Tibial nerve (tissue), 4 donors: ENCODE data around the gene TAF9B. TPM values are rescaled to one million over a fixed set of nuclear protein-coding genes. Genes with fewer than 3 reads are reported as not detected.

Source experiments
- DNase-seq, 2 donors: peaks; one replicate each; pipeline ENCODE4 v3.0.0-alpha.2; 2019; ENCODE audit warnings: low spot score in 2 of 2
- H3K27ac ChIP-seq, 4 donors: fragments of 200-600 bp; sonication (generic) in 3 of 4; one replicate each; pipeline ENCODE4 v1.5.1; 2017 to 2019; ENCODE audit warnings: mild to moderate bottlenecking in 1 of 4
- H3K27me3 ChIP-seq, 2 donors: fragments of 200-600 bp; sonication (generic) in 1 of 2; one replicate each; pipeline versions ENCODE4 v1.5.1 to v1.6.0; 2017 to 2019
- H3K36me3 ChIP-seq, 3 donors: fragments of 200-600 bp; sonication (generic); one replicate each; pipeline ENCODE4 v1.5.1; 2018 to 2019
- H3K4me1 ChIP-seq, 4 donors: fragments of 200-600 bp; sonication (generic) in 3 of 4; one replicate each; pipeline ENCODE4 v1.5.1; 2017 to 2019
- H3K4me3 ChIP-seq, 4 donors: fragments of 200-600 bp; sonication (generic) in 3 of 4; one replicate each; pipeline ENCODE4 v1.5.1; 2017 to 2019; ENCODE audit warnings: mild to moderate bottlenecking in 1 of 4, moderate library complexity in 1 of 4
- H3K9me3 ChIP-seq, 4 donors: fragments of 200-600 bp; sonication (generic) in 3 of 4; one replicate each; pipeline ENCODE4 v1.5.1; 2017 to 2019
- EP300 ChIP-seq, 2 donors: sonication (generic); formaldehyde crosslinking; IDR thresholded peaks; one replicate each; pipeline ENCODE4 v1.6.1; 2017; ENCODE audit warnings: antibody characterized with exemption in 2 of 2, mild to moderate bottlenecking in 1 of 2
- POLR2A ChIP-seq, 2 donors: fragments of 450-650 bp; IDR thresholded peaks; one replicate each; pipeline ENCODE4 v1.6.1; 2017; ENCODE audit warnings: antibody characterized with exemption in 2 of 2, mild to moderate bottlenecking in 2 of 2, moderate library complexity in 2 of 2
- WGBS, 2 donors: methylation state at CpG; one replicate each; pipeline ENCODE4 v1.1.5; 2018; 5-methylcytosine and 5-hydroxymethylcytosine counted together
- total RNA-seq, 4 donors: library from RNA; depleted of rRNA; stranded (reverse); fragments of >200 nt; gene quantifications; one replicate each; pipeline ENCODE4 v1.1.0, GENCODE V29; 2016
- TF ChIP-seq, protein P1 (sequence below), 5 experiments: fragments of 200-600 bp in 3 of 5; fragments of 450-650 bp in 2 of 5; sonication (generic) in 3 of 5; IDR thresholded peaks; one replicate each; pipeline ENCODE4 v1.5.1; 2016 to 2019; ENCODE audit warnings: antibody characterized with exemption in 5 of 5, mild to moderate bottlenecking in 3 of 5, moderate library complexity in 2 of 5

Gene TAF9B
- total RNA-seq, 4 donors from 2014 or later: 15.3 to 27.8 (median 19.4) TPM

DNA sequence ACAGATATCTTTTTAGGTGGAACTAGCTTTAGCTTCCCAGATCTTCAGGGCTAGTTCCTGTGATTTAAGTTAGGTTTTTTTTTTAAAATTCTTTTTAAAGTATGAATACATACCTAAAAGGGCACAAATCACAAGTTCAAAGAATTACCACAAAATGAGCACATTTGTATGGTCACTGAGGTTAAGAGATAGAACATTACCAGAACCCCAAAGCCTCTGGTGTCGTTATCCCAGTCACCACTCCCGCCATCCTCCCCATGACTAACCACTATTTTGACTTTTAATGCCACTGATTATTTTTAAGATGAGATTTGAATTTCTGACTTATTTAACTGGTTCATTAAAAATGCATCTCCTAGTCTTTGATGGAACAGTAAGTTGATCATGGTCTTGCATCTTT is 30.0 kb downstream of the TAF9B start:
- no peak overlapping the region for H3K27ac ChIP-seq
- peaks cover 0 to 52% (median 8%) of the 10 kb centered on the region in 4 donors for H3K4me1 ChIP-seq
- 85 to 88% methylated on average over 2 of the region's 2 CpGs for WGBS, 2 donors
- DNase-seq: no peak
- peaks cover 0 to 17% (median 0%) of the 10 kb centered on the region in 3 donors for H3K36me3 ChIP-seq
- no peak overlapping the region for H3K4me3 ChIP-seq
- no peaks in the 10 kb centered on the region for H3K9me3 ChIP-seq
- H3K27me3 ChIP-seq: no peaks in the 10 kb centered on the region
- no peak for TF ChIP-seq EP300 (IDR thresholded peaks at IDR 0.05)
- TF ChIP-seq, protein P1, sequence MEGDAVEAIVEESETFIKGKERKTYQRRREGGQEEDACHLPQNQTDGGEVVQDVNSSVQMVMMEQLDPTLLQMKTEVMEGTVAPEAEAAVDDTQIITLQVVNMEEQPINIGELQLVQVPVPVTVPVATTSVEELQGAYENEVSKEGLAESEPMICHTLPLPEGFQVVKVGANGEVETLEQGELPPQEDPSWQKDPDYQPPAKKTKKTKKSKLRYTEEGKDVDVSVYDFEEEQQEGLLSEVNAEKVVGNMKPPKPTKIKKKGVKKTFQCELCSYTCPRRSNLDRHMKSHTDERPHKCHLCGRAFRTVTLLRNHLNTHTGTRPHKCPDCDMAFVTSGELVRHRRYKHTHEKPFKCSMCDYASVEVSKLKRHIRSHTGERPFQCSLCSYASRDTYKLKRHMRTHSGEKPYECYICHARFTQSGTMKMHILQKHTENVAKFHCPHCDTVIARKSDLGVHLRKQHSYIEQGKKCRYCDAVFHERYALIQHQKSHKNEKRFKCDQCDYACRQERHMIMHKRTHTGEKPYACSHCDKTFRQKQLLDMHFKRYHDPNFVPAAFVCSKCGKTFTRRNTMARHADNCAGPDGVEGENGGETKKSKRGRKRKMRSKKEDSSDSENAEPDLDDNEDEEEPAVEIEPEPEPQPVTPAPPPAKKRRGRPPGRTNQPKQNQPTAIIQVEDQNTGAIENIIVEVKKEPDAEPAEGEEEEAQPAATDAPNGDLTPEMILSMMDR (IDR thresholded peaks at IDR 0.05): no peak
- TF ChIP-seq POLR2A (IDR thresholded peaks at IDR 0.05): no peak

DNA sequence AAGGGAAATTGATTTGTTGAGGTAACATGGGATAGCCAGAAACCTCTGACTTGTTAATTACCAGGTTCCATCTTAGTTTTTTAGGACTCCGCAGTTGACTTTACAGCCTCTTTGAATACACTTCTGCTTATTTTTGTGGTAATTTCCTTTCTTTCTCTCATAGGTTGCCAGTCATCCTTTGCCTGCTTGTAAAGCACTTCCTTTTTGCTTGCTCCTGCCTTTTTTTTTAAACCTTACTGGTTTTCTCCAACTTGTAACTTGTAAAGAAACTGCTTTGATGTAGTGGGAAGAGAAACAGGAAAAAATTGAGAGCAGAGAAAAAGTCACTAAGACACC is 32.8 kb downstream of the TAF9B start:
- no peak for TF ChIP-seq EP300 (IDR thresholded peaks at IDR 0.05)
- TF ChIP-seq POLR2A (IDR thresholded peaks at IDR 0.05): no peak
- TF ChIP-seq, protein P1 (IDR thresholded peaks at IDR 0.05): no peak
- peak overlapping the region in 1 of 4 donors; percentile 52 for H3K27ac ChIP-seq
- H3K4me3 ChIP-seq: peak overlapping the region in 1 of 4 donors; percentile 77
- H3K36me3 ChIP-seq: peaks cover 0 to 4% (median 0%) of the 10 kb centered on the region in 3 donors
- H3K9me3 ChIP-seq: no peaks in the 10 kb centered on the region
- no peak for DNase-seq
- no peaks in the 10 kb centered on the region for H3K27me3 ChIP-seq
- peaks cover 0 to 54% (median 8%) of the 10 kb centered on the region in 4 donors for H3K4me1 ChIP-seq
- WGBS, 2 donors: 83 to 100% methylated on average over 1 of the region's 1 CpG

DNA sequence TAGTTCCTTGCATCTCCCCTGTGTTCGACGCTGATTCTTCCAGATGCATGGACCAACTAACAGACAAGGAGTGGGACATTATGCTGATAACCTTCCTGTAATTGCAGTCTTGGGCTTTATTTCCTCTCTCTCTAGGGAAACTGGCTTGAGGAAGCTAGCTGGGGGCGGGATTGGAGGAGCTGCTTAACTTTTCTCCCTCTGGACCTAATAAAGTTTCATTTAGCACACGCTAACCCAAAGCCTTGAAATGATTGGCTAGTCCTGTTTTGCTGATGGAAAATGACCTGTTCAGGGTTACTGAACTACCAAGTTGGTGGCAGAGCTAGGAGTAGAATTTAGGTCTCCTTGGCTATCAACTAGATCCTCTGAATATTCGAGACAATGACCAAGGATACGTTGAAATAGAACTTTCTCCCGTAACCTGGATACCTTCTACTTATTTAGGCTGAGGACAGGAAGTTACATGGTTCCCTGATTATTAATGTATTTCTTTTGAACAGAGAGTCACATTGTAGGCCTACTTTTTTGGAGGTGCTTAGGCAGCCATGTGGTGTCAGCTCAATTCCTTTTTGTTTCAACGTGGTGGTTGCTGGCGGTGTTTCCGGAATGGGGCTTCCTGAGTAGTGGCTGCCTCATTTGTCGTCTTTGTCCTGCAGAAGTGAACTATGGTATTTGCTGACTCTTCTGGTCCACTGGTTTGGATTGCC is 33.4 kb downstream of the TAF9B start:
- Histone ChIP-seq H3K4me1 (peaks cover 0 to 49% (median 8%) of the 10 kb centered on the region in 4 donors), H3K36me3 (peaks cover 0 to 2% (median 0%) of the 10 kb centered on the region in 3 donors), H3K4me3 (peak overlapping the region in 3 of 4 donors; percentile 1 to 77 (median 5)), H3K27ac (peak overlapping the region in 3 of 4 donors; percentile 18 to 94 (median 92)), H3K27me3 (no peaks in the 10 kb centered on the region), H3K9me3 (no peaks in the 10 kb centered on the region)
- no peak for DNase-seq
- TF ChIP-seq EP300 (IDR thresholded peaks at IDR 0.05) (no peak), POLR2A (IDR thresholded peaks at IDR 0.05) (no peak)
- TF ChIP-seq, protein P1 (IDR thresholded peaks at IDR 0.05): no peak
- 55 to 58% methylated on average over 9 to 11 of the region's 11 CpGs for WGBS, 2 donors

DNA sequence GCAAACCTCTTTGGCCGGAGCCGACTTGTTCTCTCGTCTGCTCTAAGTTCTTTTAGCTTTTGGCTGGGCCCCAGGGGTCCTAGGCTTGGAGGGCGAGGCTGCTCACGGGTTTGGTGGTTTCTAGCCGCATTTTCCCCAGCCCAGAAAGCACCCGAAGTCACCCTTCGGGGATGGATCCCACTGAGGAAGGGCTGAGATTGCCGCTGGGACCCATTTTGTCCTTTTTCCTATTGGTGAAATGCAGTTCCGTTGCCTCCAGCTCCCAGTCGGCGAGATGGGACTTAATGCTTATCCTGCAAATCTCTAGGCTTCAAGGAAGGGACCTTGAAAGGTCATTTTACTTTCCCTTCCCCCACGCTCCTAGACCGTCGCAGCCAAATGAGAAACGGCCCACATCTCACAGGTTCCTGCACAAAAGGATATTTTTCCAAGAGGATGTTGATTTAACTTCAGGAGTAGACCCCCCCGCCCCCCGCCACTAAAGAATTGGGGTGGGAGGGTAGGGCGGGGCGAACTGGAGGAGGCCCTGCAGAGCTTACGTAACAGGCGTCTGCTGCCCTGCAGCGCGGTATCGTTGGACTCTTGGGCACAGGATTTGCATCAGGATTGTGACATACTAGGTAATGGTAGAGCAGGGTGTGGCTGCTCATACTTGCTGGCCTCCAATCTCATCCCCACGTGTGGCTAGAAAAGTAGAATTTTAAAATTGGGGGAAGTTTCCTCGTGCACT is 34.8 kb downstream of the TAF9B start:
- WGBS, 2 donors: 0 to 30% methylated on average over 10 to 27 of the region's 27 CpGs

More for the DNA sequence above, 34.8 kb downstream of the TAF9B start:
- peaks cover 0 to 47% (median 8%) of the 10 kb centered on the region in 4 donors for H3K4me1 ChIP-seq
- H3K36me3 ChIP-seq: no peaks in the 10 kb centered on the region
- H3K9me3 ChIP-seq: no peaks in the 10 kb centered on the region
- H3K27me3 ChIP-seq: peaks cover 0 to 1% of the 10 kb centered on the region in 2 donors
- TF ChIP-seq POLR2A (IDR thresholded peaks at IDR 0.05) (no peak), EP300 (IDR thresholded peaks at IDR 0.05) (no peak)
- TF ChIP-seq, protein P1 (IDR thresholded peaks at IDR 0.05): no peak
- peak overlapping the region; percentile 83 to 94 (median 92) for H3K27ac ChIP-seq
- H3K4me3 ChIP-seq: peak overlapping the region; percentile 54 to 77 (median 60)
- DNase-seq: peak in 1 of 2 donors; percentile 9
